Measurements from ENCODE around the gene SNORC.

DNA sequence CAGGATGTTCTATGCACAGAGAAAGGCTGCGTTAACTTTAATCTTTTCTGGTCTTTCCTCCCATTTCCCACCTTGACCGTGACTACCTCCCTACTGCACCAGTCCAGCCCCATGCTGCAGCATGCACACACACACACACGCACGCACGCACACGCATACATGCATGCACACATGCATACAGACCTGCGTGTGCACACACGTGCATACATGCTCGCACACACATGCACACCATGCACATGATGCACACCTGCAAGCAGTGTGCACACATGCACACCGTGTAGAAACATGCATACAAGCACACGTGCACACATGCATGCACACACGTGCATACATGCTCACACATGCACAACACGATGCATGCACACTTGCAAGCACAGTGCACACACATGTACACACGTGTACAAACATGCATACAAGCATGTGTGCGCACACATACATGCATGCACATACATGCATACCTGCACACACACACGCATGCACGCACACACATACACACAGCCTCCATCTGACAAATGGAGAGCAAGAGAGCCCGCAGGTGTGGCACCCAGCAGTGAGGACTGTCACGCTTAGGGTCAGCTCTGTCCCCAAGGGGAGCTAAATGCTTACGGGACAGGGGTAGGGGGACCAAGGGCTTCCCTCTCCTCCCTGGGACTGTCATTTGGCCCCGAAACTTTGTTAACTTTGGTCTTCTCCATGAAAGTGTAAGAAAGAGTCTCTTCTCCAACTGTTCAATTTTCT, 18.2 kb downstream of the SNORC start:
- TF ChIP-seq, protein P1, sequence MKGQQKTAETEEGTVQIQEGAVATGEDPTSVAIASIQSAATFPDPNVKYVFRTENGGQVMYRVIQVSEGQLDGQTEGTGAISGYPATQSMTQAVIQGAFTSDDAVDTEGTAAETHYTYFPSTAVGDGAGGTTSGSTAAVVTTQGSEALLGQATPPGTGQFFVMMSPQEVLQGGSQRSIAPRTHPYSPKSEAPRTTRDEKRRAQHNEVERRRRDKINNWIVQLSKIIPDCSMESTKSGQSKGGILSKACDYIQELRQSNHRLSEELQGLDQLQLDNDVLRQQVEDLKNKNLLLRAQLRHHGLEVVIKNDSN (CRISPR knock-in tag; IDR thresholded peaks at IDR 0.05) = no peak
- TF ChIP-seq, protein P2, sequence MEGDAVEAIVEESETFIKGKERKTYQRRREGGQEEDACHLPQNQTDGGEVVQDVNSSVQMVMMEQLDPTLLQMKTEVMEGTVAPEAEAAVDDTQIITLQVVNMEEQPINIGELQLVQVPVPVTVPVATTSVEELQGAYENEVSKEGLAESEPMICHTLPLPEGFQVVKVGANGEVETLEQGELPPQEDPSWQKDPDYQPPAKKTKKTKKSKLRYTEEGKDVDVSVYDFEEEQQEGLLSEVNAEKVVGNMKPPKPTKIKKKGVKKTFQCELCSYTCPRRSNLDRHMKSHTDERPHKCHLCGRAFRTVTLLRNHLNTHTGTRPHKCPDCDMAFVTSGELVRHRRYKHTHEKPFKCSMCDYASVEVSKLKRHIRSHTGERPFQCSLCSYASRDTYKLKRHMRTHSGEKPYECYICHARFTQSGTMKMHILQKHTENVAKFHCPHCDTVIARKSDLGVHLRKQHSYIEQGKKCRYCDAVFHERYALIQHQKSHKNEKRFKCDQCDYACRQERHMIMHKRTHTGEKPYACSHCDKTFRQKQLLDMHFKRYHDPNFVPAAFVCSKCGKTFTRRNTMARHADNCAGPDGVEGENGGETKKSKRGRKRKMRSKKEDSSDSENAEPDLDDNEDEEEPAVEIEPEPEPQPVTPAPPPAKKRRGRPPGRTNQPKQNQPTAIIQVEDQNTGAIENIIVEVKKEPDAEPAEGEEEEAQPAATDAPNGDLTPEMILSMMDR (IDR thresholded peaks at IDR 0.05) = no peak
- TF ChIP-seq, protein P3, sequence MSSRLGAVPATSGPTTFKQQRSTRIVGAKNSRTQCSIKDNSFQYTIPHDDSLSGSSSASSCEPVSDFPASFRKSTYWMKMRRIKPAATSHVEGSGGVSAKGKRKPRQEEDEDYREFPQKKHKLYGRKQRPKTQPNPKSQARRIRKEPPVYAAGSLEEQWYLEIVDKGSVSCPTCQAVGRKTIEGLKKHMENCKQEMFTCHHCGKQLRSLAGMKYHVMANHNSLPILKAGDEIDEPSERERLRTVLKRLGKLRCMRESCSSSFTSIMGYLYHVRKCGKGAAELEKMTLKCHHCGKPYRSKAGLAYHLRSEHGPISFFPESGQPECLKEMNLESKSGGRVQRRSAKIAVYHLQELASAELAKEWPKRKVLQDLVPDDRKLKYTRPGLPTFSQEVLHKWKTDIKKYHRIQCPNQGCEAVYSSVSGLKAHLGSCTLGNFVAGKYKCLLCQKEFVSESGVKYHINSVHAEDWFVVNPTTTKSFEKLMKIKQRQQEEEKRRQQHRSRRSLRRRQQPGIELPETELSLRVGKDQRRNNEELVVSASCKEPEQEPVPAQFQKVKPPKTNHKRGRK (CRISPR knock-in tag; IDR thresholded peaks at IDR 0.05; ENCODE audit: borderline replicate concordance) = no peak
- no peak for TF ChIP-seq MYBL2 (CRISPR knock-in tag; IDR thresholded peaks at IDR 0.05)
- TF ChIP-seq ZNF671 (CRISPR knock-in tag; IDR thresholded peaks at IDR 0.05) = no peak
- TF ChIP-seq, protein P4, sequence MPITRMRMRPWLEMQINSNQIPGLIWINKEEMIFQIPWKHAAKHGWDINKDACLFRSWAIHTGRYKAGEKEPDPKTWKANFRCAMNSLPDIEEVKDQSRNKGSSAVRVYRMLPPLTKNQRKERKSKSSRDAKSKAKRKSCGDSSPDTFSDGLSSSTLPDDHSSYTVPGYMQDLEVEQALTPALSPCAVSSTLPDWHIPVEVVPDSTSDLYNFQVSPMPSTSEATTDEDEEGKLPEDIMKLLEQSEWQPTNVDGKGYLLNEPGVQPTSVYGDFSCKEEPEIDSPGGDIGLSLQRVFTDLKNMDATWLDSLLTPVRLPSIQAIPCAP (CRISPR knock-in tag; IDR thresholded peaks at IDR 0.05) = no peak
- no peak for TF ChIP-seq SMAD3 (CRISPR knock-in tag; IDR thresholded peaks at IDR 0.05; ENCODE audit: borderline replicate concordance)
- TF ChIP-seq, protein P5, sequence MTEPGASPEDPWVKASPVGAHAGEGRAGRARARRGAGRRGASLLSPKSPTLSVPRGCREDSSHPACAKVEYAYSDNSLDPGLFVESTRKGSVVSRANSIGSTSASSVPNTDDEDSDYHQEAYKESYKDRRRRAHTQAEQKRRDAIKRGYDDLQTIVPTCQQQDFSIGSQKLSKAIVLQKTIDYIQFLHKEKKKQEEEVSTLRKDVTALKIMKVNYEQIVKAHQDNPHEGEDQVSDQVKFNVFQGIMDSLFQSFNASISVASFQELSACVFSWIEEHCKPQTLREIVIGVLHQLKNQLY (CRISPR knock-in tag; IDR thresholded peaks at IDR 0.05) = no peak
- no peak for TF ChIP-seq ZNF138 (CRISPR knock-in tag; conservative IDR thresholded peaks at IDR 0.05)
